GM23248 (cell line): ENCODE measurements around the gene CNTNAP5. TPM values are rescaled to one million over a fixed set of nuclear protein-coding genes. Genes with fewer than 3 reads are reported as not detected.

Experiments used
- DNase-seq: peaks from one replicate; pipeline ENCODE4 v3.0.0-alpha.2; 2015
- H2AFZ ChIP-seq: fragments of 200-600 bp; sonication (generic); 2 replicates; pipeline ENCODE4 v1.6.1; 2016; ENCODE audit warnings: antibody characterized with exemption
- H3F3A ChIP-seq: fragments of 200-600 bp; sonication (generic); 2 replicates; pipeline ENCODE4 v1.6.1; 2016; ENCODE audit warnings: mild to moderate bottlenecking, antibody characterized with exemption, mixed run types; ENCODE audit not compliant: insufficient read depth
- H3K27ac ChIP-seq: fragments of 200-600 bp; sonication (generic); 2 replicates; pipeline ENCODE4 v1.5.1; 2016; ENCODE audit warnings: mild to moderate bottlenecking
- H3K27me3 ChIP-seq: fragments of 200-600 bp; sonication (generic); replicated peaks from 2 replicates; pipeline ENCODE4 v1.6.1; 2016; ENCODE audit warnings: mild to moderate bottlenecking; ENCODE audit not compliant: insufficient read depth
- H3K36me3 ChIP-seq: fragments of 200-600 bp; sonication (generic); 2 replicates; pipeline ENCODE4 v1.6.1; 2016; ENCODE audit warnings: low read depth, mild to moderate bottlenecking
- H3K4me1 ChIP-seq: fragments of 200-600 bp; sonication (generic); 2 replicates; pipeline ENCODE4 v1.6.1; 2016; ENCODE audit warnings: mild to moderate bottlenecking; ENCODE audit not compliant: insufficient read depth
- H3K4me2 ChIP-seq: fragments of 200-600 bp; sonication (generic); one replicate; pipeline ENCODE4 v1.6.1; 2016; ENCODE audit warnings: mild to moderate bottlenecking; ENCODE audit not compliant: unreplicated experiment
- H3K4me3 ChIP-seq: fragments of 200-600 bp; sonication (generic); 2 replicates; pipeline ENCODE4 v1.5.1; 2016; ENCODE audit warnings: mild to moderate bottlenecking
- H3K79me2 ChIP-seq: fragments of 200-600 bp; sonication (generic); 2 replicates; pipeline ENCODE4 v1.6.1; 2016; ENCODE audit warnings: mild to moderate bottlenecking; ENCODE audit not compliant: insufficient read depth
- H3K9ac ChIP-seq: fragments of 200-600 bp; sonication (generic); 2 replicates; pipeline ENCODE4 v1.6.1; 2016; ENCODE audit warnings: mild to moderate bottlenecking
- H3K9me2 ChIP-seq: fragments of 200-600 bp; sonication (generic); 2 replicates; pipeline ENCODE4 v1.6.1; 2016; ENCODE audit warnings: mixed run types, mild to moderate bottlenecking, moderate library complexity; ENCODE audit not compliant: insufficient read depth
- H3K9me3 ChIP-seq: fragments of 200-600 bp; sonication (generic); one replicate; pipeline ENCODE4 v1.6.1; 2017; ENCODE audit warnings: low read depth
- H4K20me1 ChIP-seq: fragments of 200-600 bp; sonication (generic); 2 replicates; pipeline ENCODE4 v1.6.0; 2016; ENCODE audit not compliant: insufficient read depth
- EZH2 ChIP-seq: fragments of 200-600 bp; sonication (generic); IDR thresholded peaks from 2 replicates; pipeline ENCODE4 v1.6.1; 2018; ENCODE audit warnings: antibody characterized with exemption, mild to moderate bottlenecking; ENCODE audit not compliant: insufficient read depth, poor library complexity, severe bottlenecking
- EZH2phosphoT487 ChIP-seq: fragments of 200-600 bp; sonication (generic); IDR thresholded peaks from 2 replicates; pipeline ENCODE4 v1.6.1; 2018; ENCODE audit warnings: antibody characterized with exemption, moderate library complexity, mild to moderate bottlenecking, low read depth; ENCODE audit not compliant: insufficient read depth
- WGBS, 2 experiments: methylation state at CpG; one replicate each; pipeline ENCODE4 v1.1.6; 2015 to 2017; ENCODE audit warnings: low lambda C conversion rate in 2 of 2, low coverage in 1 of 2; ENCODE audit errors: missing lambda C conversion rate in 2 of 2; 5-methylcytosine and 5-hydroxymethylcytosine counted together
- in situ Hi-C: fragments of 300-500 bp; cut with MboI; formaldehyde crosslinking; loops from 2 replicates; pipeline ENCODE4 v1.15.0; 2020
- polyA plus RNA-seq: library from polyadenylated mRNA; unstranded; fragments of >200 nt; fragmentation: Nextera tagmentation; extraction: Ambion mirVana; gene quantifications from 2 replicates; pipeline ENCODE4 v1.2.1, GENCODE V29; 2016
- small RNA-seq: library from RNA; depleted of rRNA; stranded (forward); fragments of <200 nt; gene quantifications from one replicate; pipeline ENCODE3, GENCODE V24; 2014; ENCODE audit warnings: low read depth, low replicate concordance
- total RNA-seq: library from RNA; depleted of rRNA; stranded (reverse); fragments of >200 nt; shearing (Covaris generic); gene quantifications from 2 replicates; pipeline ENCODE4 v1.2.3, GENCODE V29; 2014

CNTNAP5 gene
- total and polyA plus RNA-seq, 2 experiments from 2014 or later = not detected

GRCh38 chr2:124923097-124923496, 898.0 kb downstream of the CNTNAP5 start:
- Histone ChIP-seq H3K9ac (no peak overlapping the region), H3K9me3 (no peaks in the 10 kb centered on the region), H3K4me1 (no peaks in the 10 kb centered on the region), H3K4me3 (no peak overlapping the region), H3K79me2 (no peaks in the 10 kb centered on the region), H3K27ac (no peak overlapping the region), H3K27me3 (no peaks in the 10 kb centered on the region), H3F3A (no peaks in the 10 kb centered on the region), H3K36me3 (no peaks in the 10 kb centered on the region), H3K4me2 (no peak overlapping the region), H3K9me2 (no peaks in the 10 kb centered on the region), H4K20me1 (no peaks in the 10 kb centered on the region), H2AFZ (no peak overlapping the region)
- TF ChIP-seq EZH2phosphoT487 (no peak), EZH2 (no peak)
- in situ Hi-C loops = no loop called here
- 23% methylated on average over 3 of the region's 3 CpGs for WGBS, 2 experiments
- no peak for DNase-seq

DNA sequence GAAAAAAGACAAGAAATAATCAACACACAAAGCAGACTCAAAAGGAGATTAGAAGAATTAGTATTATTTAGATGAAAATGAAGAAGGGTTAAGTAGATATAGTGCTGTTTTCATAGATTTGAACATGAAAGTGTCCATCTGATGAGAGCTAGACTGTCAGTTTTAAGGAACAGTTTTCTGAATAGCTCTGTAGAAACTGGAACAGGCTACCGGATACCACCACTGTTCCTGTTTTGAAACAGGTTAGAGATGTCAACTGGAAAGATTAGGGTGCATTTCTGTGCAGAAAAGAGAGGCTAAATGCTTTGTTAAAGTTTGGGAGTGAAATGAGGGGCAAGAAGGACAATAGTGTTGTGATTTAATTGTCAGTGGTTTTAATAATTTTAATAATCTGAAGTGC, 908.8 kb downstream of the CNTNAP5 start:
- H3K4me1 ChIP-seq = no peaks in the 10 kb centered on the region
- H3K79me2 ChIP-seq = no peaks in the 10 kb centered on the region
- no peak overlapping the region for H3K4me3 ChIP-seq
- H2AFZ ChIP-seq = no peak overlapping the region
- H3K9ac ChIP-seq = no peak overlapping the region
- no peaks in the 10 kb centered on the region for H4K20me1 ChIP-seq
- no peaks in the 10 kb centered on the region for H3K9me2 ChIP-seq
- no peak for TF ChIP-seq EZH2phosphoT487
- no peaks in the 10 kb centered on the region for H3F3A ChIP-seq
- no peaks in the 10 kb centered on the region for H3K9me3 ChIP-seq
- no peak for DNase-seq
- H3K27ac ChIP-seq = no peak overlapping the region
- in situ Hi-C loops = no loop called here
- H3K4me2 ChIP-seq = no peak overlapping the region
- no peaks in the 10 kb centered on the region for H3K36me3 ChIP-seq
- no peaks in the 10 kb centered on the region for H3K27me3 ChIP-seq
- 16 to 29% methylated on average over 1 of the region's 1 CpG for WGBS, 2 experiments

DNA sequence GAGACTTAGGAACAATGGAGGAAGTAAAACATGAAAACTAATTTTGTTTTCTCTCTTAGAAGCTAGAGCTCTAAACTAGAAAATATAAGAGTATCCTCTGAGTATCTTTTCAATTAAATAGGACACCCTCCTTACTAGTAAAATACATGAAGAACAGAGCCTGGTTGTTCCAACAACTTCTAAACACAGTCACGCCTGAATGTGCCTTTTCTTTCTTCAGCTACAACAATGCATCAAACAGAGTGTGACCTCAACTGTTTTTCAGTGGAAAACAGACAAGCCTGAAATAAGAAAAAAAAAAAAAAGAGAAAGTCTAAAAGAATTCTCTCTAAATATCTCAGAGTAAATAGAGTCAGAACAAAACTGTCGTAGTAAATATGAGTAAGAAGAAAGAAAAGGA, 928.8 kb downstream of the CNTNAP5 start:
- Histone ChIP-seq H3K4me3 (no peak overlapping the region), H3K27ac (no peak overlapping the region), H3K4me1 (no peaks in the 10 kb centered on the region), H4K20me1 (no peaks in the 10 kb centered on the region), H3K9ac (no peak overlapping the region), H3K9me2 (no peaks in the 10 kb centered on the region; the same call in 1 of the 2 replicates), H3K36me3 (no peaks in the 10 kb centered on the region), H3K9me3 (peaks cover 2% of the 10 kb centered on the region), H2AFZ (no peak overlapping the region), H3K4me2 (no peak overlapping the region), H3K79me2 (no peaks in the 10 kb centered on the region), H3F3A (no peaks in the 10 kb centered on the region), H3K27me3 (no peaks in the 10 kb centered on the region)
- in situ Hi-C loops = no loop called here
- WGBS, 2 experiments = 22 to 25% methylated on average over 2 of the region's 2 CpGs
- TF ChIP-seq EZH2phosphoT487 = no peak
- DNase-seq = no peak

GRCh38 chr2:124959581-124959980, 934.5 kb downstream of the CNTNAP5 start:
- DNase-seq = no peak
- H3K36me3 ChIP-seq = no peaks in the 10 kb centered on the region
- no peak overlapping the region for H3K4me2 ChIP-seq
- H4K20me1 ChIP-seq = no peaks in the 10 kb centered on the region
- WGBS, 2 experiments = 3 to 4% methylated on average over 1 of the region's 1 CpG
- H3K27me3 ChIP-seq = no peaks in the 10 kb centered on the region
- in situ Hi-C loops = no loop called here
- no peaks in the 10 kb centered on the region for H3F3A ChIP-seq
- H3K9ac ChIP-seq = no peak overlapping the region
- H3K9me3 ChIP-seq = no peaks in the 10 kb centered on the region
- no peaks in the 10 kb centered on the region; the same call in 1 of the 2 replicates for H3K9me2 ChIP-seq
- no peaks in the 10 kb centered on the region for H3K79me2 ChIP-seq
- no peak overlapping the region for H3K4me3 ChIP-seq
- TF ChIP-seq EZH2 (no peak), EZH2phosphoT487 (no peak)
- no peak overlapping the region for H3K27ac ChIP-seq
- no peaks in the 10 kb centered on the region for H3K4me1 ChIP-seq
- no peak overlapping the region for H2AFZ ChIP-seq

DNA sequence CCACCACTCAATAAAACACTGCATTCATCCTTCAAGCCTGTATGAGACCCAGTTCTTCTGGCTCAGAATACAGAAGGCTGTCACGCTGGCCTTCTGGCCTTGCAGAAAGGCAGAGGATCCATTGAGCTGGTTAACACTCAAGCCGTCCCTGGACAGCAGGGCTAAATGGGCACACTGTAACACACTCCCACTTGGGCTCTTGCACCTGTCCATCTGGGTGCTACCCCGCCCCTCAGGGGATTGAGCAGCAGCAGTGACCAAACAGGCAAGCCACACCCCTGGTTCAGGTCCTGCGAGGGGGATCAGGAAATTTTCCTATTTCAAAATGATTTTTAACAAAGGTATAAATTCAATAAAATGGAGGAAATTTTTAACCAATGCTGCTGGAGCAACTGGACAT, 936.0 kb downstream of the CNTNAP5 start:
- no peaks in the 10 kb centered on the region for H3K9me3 ChIP-seq
- H3K9me2 ChIP-seq = no peaks in the 10 kb centered on the region; the same call in 1 of the 2 replicates
- no peaks in the 10 kb centered on the region for H3K79me2 ChIP-seq
- no peak overlapping the region for H3K4me3 ChIP-seq
- no peak overlapping the region for H3K4me2 ChIP-seq
- TF ChIP-seq EZH2 (no peak), EZH2phosphoT487 (no peak)
- H3K36me3 ChIP-seq = no peaks in the 10 kb centered on the region
- no peaks in the 10 kb centered on the region for H3K4me1 ChIP-seq
- no peak for DNase-seq
- H2AFZ ChIP-seq = no peak overlapping the region
- H3K9ac ChIP-seq = no peak overlapping the region
- WGBS, 2 experiments = 12 to 14% methylated on average over 4 of the region's 4 CpGs
- no peaks in the 10 kb centered on the region for H3K27me3 ChIP-seq
- no peaks in the 10 kb centered on the region for H3F3A ChIP-seq
- in situ Hi-C loops = no loop called here
- H3K27ac ChIP-seq = no peak overlapping the region
- H4K20me1 ChIP-seq = no peaks in the 10 kb centered on the region

Small RNAs within 50 kb of the gene (small RNA-seq; reads per million reads assigned to genes)
- gene AC019159.1 (not detected), gene MTND5P22 (not detected), gene RNA5SP102 (not detected)
